Superior temporal gyrus (tissue), 1 donor: ENCODE results near the gene AEBP1.

ENCODE experiments used
- DNase-seq: peaks from one replicate; pipeline ENCODE4 v3.0.0-alpha.2; 2016; ENCODE audit errors: extremely low spot score

The AEBP1 gene

GRCh38 chr7:44066494-44067063, 37.6 kb upstream of the AEBP1 start:
- no peak for DNase-seq

- no peak for DNase-seq
Observed at GRCh38 chr7:44067064-44067951, 36.8 kb upstream of the AEBP1 start.

- DNase-seq, result no peak
Observed at GRCh38 chr7:44068054-44068453, 36.1 kb upstream of the AEBP1 start.

- no peak for DNase-seq
Observed at GRCh38 chr7:44071726-44072363, 32.3 kb upstream of the AEBP1 start.

GRCh38 chr7:44072364-44073231, 31.5 kb upstream of the AEBP1 start:
- peak; percentile 48 for DNase-seq

GRCh38 chr7:44073664-44074348, 30.3 kb upstream of the AEBP1 start:
- DNase-seq, result peak; percentile 71

GRCh38 chr7:44074349-44074695, 29.8 kb upstream of the AEBP1 start:
- DNase-seq, result no peak

- DNase-seq, result no peak
Observed at GRCh38 chr7:44075296-44076075, 28.7 kb upstream of the AEBP1 start.

- DNase-seq, result no peak
Observed at GRCh38 chr7:44076101-44076895, 27.8 kb upstream of the AEBP1 start.

- DNase-seq, result no peak
Observed at GRCh38 chr7:44077061-44077460, 27.1 kb upstream of the AEBP1 start.

- no peak for DNase-seq
Observed at GRCh38 chr7:44077681-44078091, 26.5 kb upstream of the AEBP1 start.

GRCh38 chr7:44078521-44078920, 25.6 kb upstream of the AEBP1 start:
- DNase-seq, result no peak

- no peak for DNase-seq
Observed at GRCh38 chr7:44079331-44080021, 24.7 kb upstream of the AEBP1 start.

- no peak for DNase-seq
Observed at GRCh38 chr7:44080118-44080517, 24.0 kb upstream of the AEBP1 start.

- DNase-seq, result no peak
Observed at GRCh38 chr7:44080686-44081265, 23.4 kb upstream of the AEBP1 start.

GRCh38 chr7:44081266-44081748, 22.8 kb upstream of the AEBP1 start:
- DNase-seq, result no peak

- peak; percentile 98 for DNase-seq
Observed at GRCh38 chr7:44082541-44083207, 21.5 kb upstream of the AEBP1 start.

- no peak for DNase-seq
Observed at GRCh38 chr7:44083796-44084195, 20.3 kb upstream of the AEBP1 start.
